A673 (cell line): ENCODE results near the gene SSBP1. TPM values are rescaled to one million over a fixed set of nuclear protein-coding genes. Genes with fewer than 3 reads are reported as not detected.
"Not testable (repeated sequence)": the region's sequence is repeated elsewhere in the genome, so short reads cannot be mapped to it uniquely, and the experiment has no call there.

Source experiments
- BruUV-seq: library from RNA; stranded (reverse); fragments of 400-500 nt; replicated peaks from 2 replicates; lab custom pipeline; 2021; lab: Mats Ljungman, UMichigan
- CTCF ChIA-PET: fragments of 300-600 bp; sonication (Branson Sonifier 250); formaldehyde crosslinking; loops from one replicate; lab custom pipeline; 2022; ENCODE audit warnings: antibody characterized with exemption; lab: Charles Lee
- POLR2A ChIA-PET: fragments of 300-600 bp; sonication (Branson Sonifier 250); formaldehyde crosslinking; loops from one replicate; lab custom pipeline; 2022; ENCODE audit warnings: antibody characterized with exemption; ENCODE audit not compliant: low non-redundant PET; lab: Charles Lee
- DNase-seq: peaks from one replicate; pipeline ENCODE4 v3.0.0-alpha.2; 2015; ENCODE audit warnings: low spot score
- H3K27ac ChIP-seq: fragments of 200-600 bp; sonication (generic); 2 replicates; pipeline ENCODE4 v1.5.1; 2016; ENCODE audit warnings: mixed run types, low read depth, mild to moderate bottlenecking, mixed read lengths, antibody characterized with exemption, low read length; ENCODE audit not compliant: poor library complexity, severe bottlenecking
- H3K27me3 ChIP-seq: fragments of 200-600 bp; sonication (generic); replicated peaks from 2 replicates; pipeline ENCODE4 v1.6.1; 2017; ENCODE audit warnings: mixed run types, low read depth, mild to moderate bottlenecking, mixed read lengths, antibody characterized with exemption, low read length; ENCODE audit not compliant: insufficient read depth, poor library complexity
- H3K36me3 ChIP-seq: fragments of 200-600 bp; sonication (generic); 2 replicates; pipeline ENCODE4 v1.6.1; 2016; ENCODE audit warnings: mixed run types, mild to moderate bottlenecking, mixed read lengths, antibody characterized with exemption, low read length; ENCODE audit not compliant: insufficient read depth, poor library complexity, severe bottlenecking
- H3K4me1 ChIP-seq: fragments of 200-600 bp; sonication (generic); 2 replicates; pipeline ENCODE4 v1.6.1; 2017; ENCODE audit warnings: mixed run types, mild to moderate bottlenecking, mixed read lengths, antibody characterized with exemption, low read length; ENCODE audit not compliant: insufficient read depth, poor library complexity, severe bottlenecking
- H3K4me3 ChIP-seq: fragments of 200-600 bp; sonication (generic); 2 replicates; pipeline ENCODE4 v1.5.1; 2016; ENCODE audit warnings: low read depth, mixed run types, mild to moderate bottlenecking, mixed read lengths, low read length; ENCODE audit not compliant: poor library complexity, severe bottlenecking
- H3K9me3 ChIP-seq: fragments of 200-600 bp; sonication (generic); 2 replicates; pipeline ENCODE4 v1.6.1; 2016; ENCODE audit warnings: mixed run types, low read depth, mild to moderate bottlenecking, mixed read lengths, antibody characterized with exemption, low read length; ENCODE audit not compliant: poor library complexity, severe bottlenecking
- EZH2 ChIP-seq: fragments of 200-600 bp; sonication (generic); IDR thresholded peaks from 2 replicates; pipeline ENCODE4 v1.6.1; 2017; ENCODE audit warnings: borderline replicate concordance, low read depth, mild to moderate bottlenecking, mixed read lengths, antibody characterized with exemption, low read length; ENCODE audit not compliant: poor library complexity, severe bottlenecking
- intact Hi-C: fragments of 100-400 bp; cut with micrococcal nuclease; formaldehyde crosslinking; loops from one replicate; pipeline ENCODE4 v1.10.0; 2022; ENCODE audit not compliant: unreplicated experiment
- total RNA-seq: library from RNA; stranded (reverse); gene quantifications from 2 replicates; pipeline ENCODE4 v1.2.3, GENCODE V29; 2021
- TF ChIP-seq, protein P1 (sequence below): fragments of 300-800, 200-600 bp; sonication (generic); conservative IDR thresholded peaks from 2 replicates; pipeline ENCODE4 v1.5.1; 2017; ENCODE audit warnings: low read depth, mild to moderate bottlenecking, antibody characterized with exemption, low read length, moderate library complexity, mixed read lengths

The SSBP1 gene
- total RNA-seq, 1 experiment from 2014 or later, result 189 TPM

DNA sequence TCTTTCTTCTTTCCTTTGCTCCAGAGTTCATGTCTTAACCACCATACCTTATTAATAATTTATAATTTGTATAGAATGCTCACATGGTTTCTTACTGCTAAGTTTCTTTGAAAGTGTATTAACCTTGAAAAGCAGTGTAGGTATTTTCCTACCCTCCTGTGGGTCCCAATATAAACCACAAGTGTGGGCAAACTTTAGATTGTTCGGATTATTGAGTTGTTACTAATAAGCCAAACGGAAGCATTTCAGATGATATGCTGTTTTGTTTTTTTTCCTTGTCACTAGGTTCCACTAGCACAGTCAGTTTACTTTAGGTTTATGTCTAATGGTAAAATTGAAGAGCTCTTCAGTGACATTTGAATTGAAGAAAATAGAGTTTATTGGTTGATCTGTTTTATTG lies 10.2 kb downstream of the SSBP1 start:
- Histone ChIP-seq H3K36me3 (peaks cover 92% of the 10 kb centered on the region), H3K4me1 (no peaks in the 10 kb centered on the region), H3K9me3 (peaks cover 12% of the 10 kb centered on the region), H3K4me3 (no peak overlapping the region), H3K27ac (no peak overlapping the region), H3K27me3 (no peaks in the 10 kb centered on the region)
- no peak for TF ChIP-seq EZH2
- TF ChIP-seq, protein P1, sequence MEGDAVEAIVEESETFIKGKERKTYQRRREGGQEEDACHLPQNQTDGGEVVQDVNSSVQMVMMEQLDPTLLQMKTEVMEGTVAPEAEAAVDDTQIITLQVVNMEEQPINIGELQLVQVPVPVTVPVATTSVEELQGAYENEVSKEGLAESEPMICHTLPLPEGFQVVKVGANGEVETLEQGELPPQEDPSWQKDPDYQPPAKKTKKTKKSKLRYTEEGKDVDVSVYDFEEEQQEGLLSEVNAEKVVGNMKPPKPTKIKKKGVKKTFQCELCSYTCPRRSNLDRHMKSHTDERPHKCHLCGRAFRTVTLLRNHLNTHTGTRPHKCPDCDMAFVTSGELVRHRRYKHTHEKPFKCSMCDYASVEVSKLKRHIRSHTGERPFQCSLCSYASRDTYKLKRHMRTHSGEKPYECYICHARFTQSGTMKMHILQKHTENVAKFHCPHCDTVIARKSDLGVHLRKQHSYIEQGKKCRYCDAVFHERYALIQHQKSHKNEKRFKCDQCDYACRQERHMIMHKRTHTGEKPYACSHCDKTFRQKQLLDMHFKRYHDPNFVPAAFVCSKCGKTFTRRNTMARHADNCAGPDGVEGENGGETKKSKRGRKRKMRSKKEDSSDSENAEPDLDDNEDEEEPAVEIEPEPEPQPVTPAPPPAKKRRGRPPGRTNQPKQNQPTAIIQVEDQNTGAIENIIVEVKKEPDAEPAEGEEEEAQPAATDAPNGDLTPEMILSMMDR, result no peak
- ChIA-PET POLR2A (no interaction called here), CTCF (no interaction called here)
- no TSS peak for BruUV-seq
- no peak for DNase-seq
- intact Hi-C loops, result no loop called here

DNA sequence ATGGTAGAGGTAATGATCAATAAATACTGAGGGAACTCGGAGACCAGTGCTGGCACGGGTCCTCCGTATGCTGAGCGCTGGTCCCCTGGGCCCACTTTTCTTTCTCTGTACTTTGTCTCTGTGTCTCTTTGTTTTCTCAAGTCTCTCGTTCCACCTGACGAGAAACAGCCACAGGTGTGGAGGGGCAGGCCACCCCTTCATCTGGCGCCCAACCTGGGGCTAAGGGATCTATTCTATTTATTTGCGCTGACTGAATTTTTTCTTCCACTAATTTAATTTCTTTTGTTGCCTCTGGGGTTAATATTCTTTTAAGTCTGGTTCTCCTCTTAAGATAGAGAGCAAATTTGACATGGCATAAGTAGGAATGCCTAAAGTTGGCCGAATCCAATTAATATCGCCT lies 13.7 kb downstream of the SSBP1 start:
- intact Hi-C loops, result not testable (repeated sequence)
- H3K36me3 ChIP-seq, result peaks cover 68% of the 10 kb centered on the region

DNA sequence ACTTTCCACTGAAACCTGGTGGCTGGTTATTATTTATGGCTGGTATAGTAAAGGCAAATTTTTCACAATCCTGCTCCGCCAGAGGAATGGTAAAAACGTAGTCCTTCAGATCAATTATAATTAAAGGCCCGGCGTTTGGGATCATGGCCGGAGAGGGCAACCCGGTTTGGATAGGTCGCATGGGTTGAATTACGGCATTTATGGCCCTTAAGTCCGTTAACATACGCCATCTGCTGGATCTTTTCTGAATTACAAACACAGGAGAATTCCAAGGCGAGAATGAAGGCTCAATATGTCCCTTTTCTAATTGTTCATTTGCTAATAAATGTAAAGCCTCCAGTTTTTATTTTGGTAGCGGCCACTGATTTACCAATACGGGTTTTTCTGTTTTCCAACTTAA lies 14.5 kb downstream of the SSBP1 start:
- Histone ChIP-seq H3K4me3 (no peak overlapping the region), H3K4me1 (no peaks in the 10 kb centered on the region), H3K27me3 (no peaks in the 10 kb centered on the region), H3K27ac (no peak overlapping the region), H3K9me3 (peaks cover 12% of the 10 kb centered on the region), H3K36me3 (peaks cover 65% of the 10 kb centered on the region)
- ChIA-PET CTCF (no interaction called here), POLR2A (no interaction called here)
- TF ChIP-seq EZH2, result no peak
- TF ChIP-seq, protein P1, result peak; percentile 48
- peak; percentile 39 for DNase-seq
- intact Hi-C loops, result no loop called here
- BruUV-seq, result no TSS peak

More for the DNA sequence above, 13.7 kb downstream of the SSBP1 start:
- CTCF ChIA-PET, H3K4me1 ChIP-seq, H3K27me3 ChIP-seq, POLR2A ChIA-PET, H3K4me3 ChIP-seq, BruUV-seq, H3K27ac ChIP-seq: not testable (repeated sequence)
- DNase-seq, result peak; percentile 1
- H3K9me3 ChIP-seq, result peaks cover 12% of the 10 kb centered on the region

DNA sequence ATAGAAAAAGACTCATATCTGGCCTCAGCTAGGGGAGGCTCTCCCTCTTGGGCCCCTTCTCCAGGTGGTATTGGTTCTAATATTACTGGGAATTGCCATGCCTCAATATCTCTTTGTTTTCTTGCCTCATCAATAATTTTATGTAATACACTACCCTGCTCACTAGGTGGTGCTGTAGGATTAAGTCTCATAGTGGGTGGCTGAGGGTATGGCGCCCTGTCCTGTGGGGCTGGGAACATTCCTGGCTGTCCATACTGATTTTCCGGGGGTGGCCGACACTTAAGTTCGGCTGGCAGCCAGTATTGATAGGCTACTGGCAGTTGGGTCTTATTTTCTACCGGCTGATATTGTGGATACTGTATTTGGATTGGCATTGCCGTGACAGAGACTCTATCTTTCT lies 16.8 kb downstream of the SSBP1 start:
- Histone ChIP-seq H3K27me3 (no peaks in the 10 kb centered on the region), H3K9me3 (peaks cover 12% of the 10 kb centered on the region), H3K4me1 (no peaks in the 10 kb centered on the region), H3K4me3 (no peak overlapping the region), H3K36me3 (peaks cover 45% of the 10 kb centered on the region), H3K27ac (no peak overlapping the region)
- DNase-seq, result peak; percentile 64
- ChIA-PET POLR2A (no interaction called here), CTCF (no interaction called here)
- no TSS peak for BruUV-seq
- TF ChIP-seq, protein P1, result peak; percentile 64
- TF ChIP-seq EZH2, result no peak
- intact Hi-C loops, result no loop called here
